IMR-90 (cell line): Measurements from ENCODE around the gene LYZL6. TPM values are rescaled to one million over a fixed set of nuclear protein-coding genes. Genes with fewer than 3 reads are reported as not detected.

Source experiments
- ATAC-seq: fragments of 200-7000 bp; cut with Tn5 transposase; 2 replicates; pipeline ENCODE4 v1.9.1; 2020; ENCODE audit warnings: low read depth, mild to moderate bottlenecking, moderate library complexity
- BruUV-seq: library from RNA; stranded (reverse); fragments of 400-500 nt; replicated peaks from 2 replicates; lab custom pipeline; 2021; lab: Mats Ljungman, UMichigan
- CTCF ChIA-PET: fragments of 300-600 bp; formaldehyde crosslinking; extraction: SDS; loops from one replicate; lab custom pipeline; 2021; ENCODE audit warnings: antibody characterized with exemption; lab: Yijun Ruan, JAX
- POLR2A ChIA-PET: fragments of 300-600 bp; sonication (Branson Sonifier 250); formaldehyde crosslinking; loops from one replicate; lab custom pipeline; 2022; ENCODE audit warnings: antibody characterized with exemption; ENCODE audit not compliant: unreplicated experiment; lab: Charles Lee
- DNase-seq: peaks from one replicate; pipeline ENCODE4 v3.0.0; 2013
- H2AFZ ChIP-seq: replicated peaks from 2 replicates; pipeline ENCODE3; 2013; ENCODE audit warnings: low read length, mild to moderate bottlenecking; ENCODE audit not compliant: poor library complexity
- H2AK5ac ChIP-seq: 2 replicates; pipeline ENCODE4 v1.6.1; 2013; ENCODE audit warnings: low read depth, low read length, inconsistent platforms
- H2AK9ac ChIP-seq: replicated peaks from 2 replicates; pipeline ENCODE3; 2013; ENCODE audit warnings: mild to moderate bottlenecking, low read depth, low read length, moderate library complexity; ENCODE audit not compliant: poor library complexity
- H2BK120ac ChIP-seq: 2 replicates; pipeline ENCODE4 v1.6.1; 2013; ENCODE audit warnings: low read depth, low read length, inconsistent platforms
- H2BK15ac ChIP-seq: 3 replicates; pipeline ENCODE4 v1.6.1; 2013; ENCODE audit warnings: low read depth, low read length, inconsistent platforms
- H2BK20ac ChIP-seq: 2 replicates; pipeline ENCODE4 v1.6.1; 2013; ENCODE audit warnings: low read depth, mild to moderate bottlenecking, inconsistent platforms, low read length, moderate library complexity
- H2BK5ac ChIP-seq: 2 replicates; pipeline ENCODE4 v1.6.1; 2013; ENCODE audit warnings: mild to moderate bottlenecking, low read depth, low read length, inconsistent platforms; ENCODE audit not compliant: poor library complexity, severe bottlenecking
- H3K14ac ChIP-seq: replicated peaks from 2 replicates; pipeline ENCODE4 v1.6.1; 2013; ENCODE audit warnings: low read depth, low read length, inconsistent platforms
- H3K18ac ChIP-seq: 2 replicates; pipeline ENCODE4 v1.6.1; 2013; ENCODE audit warnings: low read depth, low read length, control low read depth
- H3K23ac ChIP-seq: 2 replicates; pipeline ENCODE4 v1.6.1; 2013; ENCODE audit warnings: low read depth, low read length, inconsistent platforms
- H3K27ac ChIP-seq: 2 replicates; pipeline ENCODE4 v1.5.1; 2013; ENCODE audit warnings: mild to moderate bottlenecking, control low read depth, low read length; ENCODE audit not compliant: insufficient read depth
- H3K27me3 ChIP-seq: 2 replicates; pipeline ENCODE4 v1.6.1; 2013; ENCODE audit warnings: low read length; ENCODE audit not compliant: control insufficient read depth, insufficient read depth
- H3K36me3 ChIP-seq: 2 replicates; pipeline ENCODE4 v1.6.1; 2013; ENCODE audit warnings: low read length, mixed read lengths; ENCODE audit not compliant: control insufficient read depth, insufficient read depth
- H3K4ac ChIP-seq: 2 replicates; pipeline ENCODE4 v1.6.1; 2013; ENCODE audit warnings: low read depth, low read length, inconsistent platforms
- H3K4me1 ChIP-seq: 2 replicates; pipeline ENCODE4 v1.6.1; 2013; ENCODE audit warnings: low read length, mixed read lengths; ENCODE audit not compliant: control insufficient read depth, insufficient read depth
- H3K4me2 ChIP-seq: 2 replicates; pipeline ENCODE4 v1.6.1; 2013; ENCODE audit warnings: low read depth, mild to moderate bottlenecking, control low read depth, low read length, moderate library complexity
- H3K4me3 ChIP-seq: 2 replicates; pipeline ENCODE4 v1.5.1; 2013; ENCODE audit warnings: low read depth, mild to moderate bottlenecking, control low read depth, low read length, moderate library complexity; ENCODE audit not compliant: insufficient read depth
- H3K56ac ChIP-seq: 2 replicates; pipeline ENCODE4 v1.6.1; 2013; ENCODE audit warnings: low read length, inconsistent platforms; ENCODE audit not compliant: insufficient read depth; ENCODE audit errors: extremely low read depth
- H3K79me1 ChIP-seq, 2 experiments: 2 replicates each; pipeline ENCODE4 v1.6.1; 2013; ENCODE audit warnings: low read length in 2 of 2, inconsistent platforms in 1 of 2, low read depth in 1 of 2
- H3K9ac ChIP-seq: 2 replicates; pipeline ENCODE4 v1.6.1; 2013; ENCODE audit warnings: low read depth, low read length, control low read depth
- H3K9me1 ChIP-seq: 2 replicates; pipeline ENCODE4 v1.6.1; 2013; ENCODE audit warnings: low read length, inconsistent platforms; ENCODE audit not compliant: insufficient read depth
- H3K9me3 ChIP-seq: 2 replicates; pipeline ENCODE4 v1.6.1; 2013; ENCODE audit warnings: low read length; ENCODE audit not compliant: control insufficient read depth, insufficient read depth
- H4K20me1 ChIP-seq: 2 replicates; pipeline ENCODE4 v1.6.1; 2013; ENCODE audit warnings: low read length, inconsistent platforms; ENCODE audit not compliant: insufficient read depth
- H4K5ac ChIP-seq: 2 replicates; pipeline ENCODE4 v1.6.1; 2013; ENCODE audit warnings: mild to moderate bottlenecking, low read depth, low read length, control low read depth
- H4K8ac ChIP-seq, 2 experiments: 2 replicates each; pipeline ENCODE4 v1.6.1; 2013; ENCODE audit warnings: low read depth in 2 of 2, low read length in 2 of 2, control low read depth in 1 of 2, inconsistent platforms in 1 of 2
- H4K91ac ChIP-seq: 2 replicates; pipeline ENCODE4 v1.6.1; 2013; ENCODE audit warnings: low read depth, low read length, inconsistent platforms; ENCODE audit not compliant: insufficient read depth
- CEBPB ChIP-seq: IDR thresholded peaks from 2 replicates; pipeline ENCODE4 v1.6.1; 2012; ENCODE audit warnings: low read depth, low read length, improper control_type of control experiment
- NFE2L2 ChIP-seq: fragments of 150-350 bp; IDR thresholded peaks from 2 replicates; pipeline ENCODE4 v1.6.1; 2016; ENCODE audit warnings: low read depth, mild to moderate bottlenecking, low read length
- WGBS, 2 experiments: methylation state at CpG; one replicate each; pipeline versions ENCODE4 v1.1.5 to v1.1.7; 2013; ENCODE audit warnings: missing lambda C conversion rate in 2 of 2; ENCODE audit not compliant: insufficient read length in 1 of 2; ENCODE audit errors: extremely low coverage in 2 of 2; 5-methylcytosine and 5-hydroxymethylcytosine counted together
- dilution Hi-C: fragments of 300-500 bp; cut with HindIII; formaldehyde crosslinking; loops from one replicate; pipeline ENCODE4 v1.14.3; 2018; ENCODE audit warnings: low sequenced_read_pairs; ENCODE audit not compliant: unreplicated experiment
- in situ Hi-C: fragments of 300-500 bp; cut with MboI; formaldehyde crosslinking; loops from 3 replicates; pipeline ENCODE4 v1.14.3; 2019; ENCODE audit warnings: low sequenced_read_pairs, inconsistent platforms, mixed read lengths
- intact Hi-C: fragments of 100-400 bp; cut with micrococcal nuclease; formaldehyde crosslinking; loops from 2 replicates; pipeline ENCODE4 v1.10.0; 2022
- polyA plus RNA-seq, 3 experiments: library from polyadenylated mRNA; depleted of rRNA; stranded (reverse); fragments of >200 nt; gene quantifications; 2 replicates each; pipeline ENCODE4 v1.2.3, GENCODE V29; 2012; ENCODE audit warnings: low replicate concordance in 1 of 3
- total RNA-seq: library from RNA; depleted of rRNA; stranded (reverse); fragments of >200 nt; gene quantifications from 2 replicates; pipeline ENCODE4 v1.2.3, GENCODE V29; 2012

LYZL6 gene
- total and polyA plus RNA-seq, 2 of the 4 experiments (the other 2 are of a cell fraction) = not detected

GRCh38 chr17:35895636-35896587 is 47.6 kb downstream of the LYZL6 start:
- H3K4ac ChIP-seq = no peak overlapping the region
- H3K27ac ChIP-seq = no peak overlapping the region

More at GRCh38 chr17:35895636-35896587, 47.6 kb downstream of the LYZL6 start:
- Histone ChIP-seq H4K5ac (no peak overlapping the region), H4K20me1 (no peaks in the 10 kb centered on the region), H3K14ac (no peak overlapping the region), H2AK9ac (no peak overlapping the region), H2AFZ (no peak overlapping the region), H3K27me3 (peaks cover 3% of the 10 kb centered on the region), H4K91ac (no peak overlapping the region), H2BK120ac (no peak overlapping the region), H3K36me3 (no peaks in the 10 kb centered on the region), H2AK5ac (no peak overlapping the region), H3K23ac (no peak overlapping the region), H3K4me2 (no peak overlapping the region), H3K4me3 (no peak overlapping the region), H3K18ac (no peak overlapping the region), H3K79me1 (no peaks in the 10 kb centered on the region), H3K9me1 (no peaks in the 10 kb centered on the region; the same call in 1 of the 2 replicates), H4K8ac (no peak overlapping the region), H2BK5ac (no peak overlapping the region), H3K56ac (no peak overlapping the region), H3K9me3 (no peaks in the 10 kb centered on the region), H2BK20ac (no peak overlapping the region), H3K9ac (no peak overlapping the region), H3K4me1 (no peaks in the 10 kb centered on the region), H2BK15ac (no peak overlapping the region)
- in situ Hi-C loops (no loop called here), dilution Hi-C loops (no loop called here), intact Hi-C loops (no loop called here)
- BruUV-seq = no TSS peak
- ATAC-seq = no peak
- TF ChIP-seq CEBPB = peak; percentile 35; the same call in 1 of the 2 replicates
- TF ChIP-seq NFE2L2 = no peak
- POLR2A ChIA-PET = no interaction called here
- CTCF ChIA-PET = interaction anchor here (0.6 kb wide), 1 partner anchor 36 kb away, joined by 3 read pairs; no protein-coding TSS in a partner anchor
- WGBS, 2 experiments = 80% methylated on average over 1 of the region's 14 CpGs; no CpG with 5 or more reads in 1 of the 2 experiments
- peak; percentile 29 for DNase-seq
